Measurements from ENCODE around the gene HABP4. TPM values are rescaled to one million over a fixed set of nuclear protein-coding genes. Genes with fewer than 3 reads are reported as not detected.

HABP4 gene
- total RNA-seq, 1 donor, result 12.4 TPM

DNA sequence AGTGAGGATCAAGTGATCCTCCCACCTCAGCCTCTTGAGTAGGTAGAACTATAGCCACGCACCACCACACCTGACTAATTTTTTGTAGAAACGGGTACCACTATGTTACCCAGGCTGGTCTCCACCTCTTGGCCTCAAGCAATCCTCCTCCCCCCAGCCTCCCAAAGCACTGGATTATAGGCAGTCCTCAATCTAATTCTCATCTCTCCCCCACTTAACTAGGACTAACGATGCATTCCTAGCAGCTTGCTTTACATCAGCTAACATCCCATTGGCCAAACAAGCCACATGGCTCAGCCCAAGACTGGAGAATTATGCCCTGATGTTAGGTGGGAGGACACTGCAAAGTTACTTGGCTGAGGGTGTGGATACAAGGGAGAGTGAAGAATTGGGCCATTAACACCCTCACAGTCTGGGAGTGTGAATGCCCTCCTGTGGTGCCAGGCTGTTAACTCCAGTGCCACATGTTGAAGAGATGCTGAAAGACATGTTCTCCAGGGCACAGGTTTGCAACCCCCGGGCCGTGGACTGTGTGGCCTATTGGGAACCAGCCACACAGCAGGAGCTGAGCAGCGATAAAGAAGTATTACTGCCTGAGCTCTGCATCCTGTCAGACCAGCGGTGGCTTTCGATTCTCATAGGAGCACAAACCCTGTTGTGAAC lies 26.5 kb upstream of the HABP4 start:
- Histone ChIP-seq H3K4me1 (ENCODE audit: insufficient read depth, low read length) (peaks cover 18% of the 10 kb centered on the region), H3K4me3 (ENCODE audit: low read length) (no peak overlapping the region), H3K9me3 (ENCODE audit: low read depth, low read length) (no peaks in the 10 kb centered on the region), H3K27me3 (ENCODE audit: insufficient read depth, low read length) (no peaks in the 10 kb centered on the region)

DNA sequence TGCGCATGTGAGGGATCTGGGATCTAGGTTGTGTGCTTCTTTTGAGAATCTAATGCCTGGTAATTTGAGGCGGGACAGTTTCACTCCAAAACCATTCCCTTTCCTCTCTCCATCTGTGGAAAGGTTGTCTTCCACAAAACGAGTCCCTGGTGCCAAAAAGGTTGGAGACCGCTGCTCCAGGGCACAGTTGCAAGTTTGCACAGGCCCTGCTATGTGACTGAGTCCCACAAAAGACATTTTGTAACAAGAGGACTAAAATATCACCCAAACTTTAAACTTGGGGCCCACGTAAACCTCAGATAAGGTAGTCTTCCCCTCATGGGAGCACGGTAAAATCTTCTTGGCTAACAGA lies 26.0 kb upstream of the HABP4 start:
- Histone ChIP-seq H3K4me3 (ENCODE audit: low read length) (no peak overlapping the region), H3K4me1 (ENCODE audit: insufficient read depth, low read length) (peaks cover 18% of the 10 kb centered on the region)

DNA sequence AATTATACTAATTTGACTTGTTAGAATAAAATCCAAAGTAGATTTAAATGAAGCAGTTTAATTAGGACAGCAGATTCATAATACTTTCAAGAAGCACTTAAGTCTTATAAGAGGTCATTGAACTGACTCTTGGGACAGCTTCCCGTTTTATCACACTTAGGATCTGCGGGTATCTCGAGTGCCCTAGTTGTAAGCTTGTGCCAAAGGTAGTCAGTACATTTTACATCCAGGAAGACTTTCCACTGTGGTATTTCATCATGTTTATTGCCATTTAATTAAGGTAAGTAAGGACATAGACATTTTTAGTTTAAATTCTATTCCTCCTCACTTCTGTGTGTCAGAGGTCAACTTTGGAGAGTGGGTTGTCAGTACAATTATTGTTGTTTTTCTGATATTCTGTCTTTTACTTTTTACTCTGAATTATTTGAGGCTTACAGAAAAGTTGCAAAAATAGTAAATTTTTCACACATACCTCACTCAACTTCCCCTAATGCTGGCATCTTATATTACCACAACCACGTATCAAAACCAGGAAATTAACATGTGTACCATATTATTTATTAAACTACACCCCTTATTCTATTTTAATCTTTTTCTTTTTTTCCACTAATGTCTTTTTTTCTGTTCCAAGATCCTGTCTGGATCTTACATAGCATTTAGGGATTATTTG lies 24.3 kb upstream of the HABP4 start:
- H3K9me3 ChIP-seq (ENCODE audit: low read depth, low read length), result no peaks in the 10 kb centered on the region
- H3K4me3 ChIP-seq (ENCODE audit: low read length), result no peak overlapping the region
- no peaks in the 10 kb centered on the region for H3K27me3 ChIP-seq (ENCODE audit: insufficient read depth, low read length)
- H3K4me1 ChIP-seq (ENCODE audit: insufficient read depth, low read length), result peaks cover 7% of the 10 kb centered on the region

More for the DNA sequence above, 26.0 kb upstream of the HABP4 start:
- H3K9me3 ChIP-seq (ENCODE audit: low read depth, low read length), result no peaks in the 10 kb centered on the region
- no peaks in the 10 kb centered on the region for H3K27me3 ChIP-seq (ENCODE audit: insufficient read depth, low read length)

DNA sequence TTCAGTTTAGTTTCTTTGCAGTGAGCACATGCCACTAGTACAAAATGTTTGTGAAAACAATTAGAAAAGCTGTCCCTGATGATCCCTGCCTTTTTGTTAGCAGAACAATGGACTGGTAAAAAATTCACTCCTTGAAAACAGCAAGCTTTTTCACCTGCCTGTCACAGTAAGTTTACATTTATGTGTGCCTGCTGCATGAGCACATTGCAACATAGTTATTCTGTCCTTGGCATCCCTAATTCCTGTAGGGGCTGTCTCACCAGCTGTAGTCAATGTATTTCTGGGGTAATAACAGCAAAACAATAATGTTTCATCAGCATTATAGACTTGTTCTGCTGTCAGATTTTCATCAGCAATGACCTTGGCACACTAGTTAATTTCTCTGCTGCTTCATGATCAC lies 20.2 kb upstream of the HABP4 start:
- Histone ChIP-seq H3K4me1 (ENCODE audit: insufficient read depth, low read length) (no peaks in the 10 kb centered on the region), H3K27me3 (ENCODE audit: insufficient read depth, low read length) (no peaks in the 10 kb centered on the region), H3K4me3 (ENCODE audit: low read length) (no peak overlapping the region), H3K9me3 (ENCODE audit: low read depth, low read length) (no peaks in the 10 kb centered on the region)

DNA sequence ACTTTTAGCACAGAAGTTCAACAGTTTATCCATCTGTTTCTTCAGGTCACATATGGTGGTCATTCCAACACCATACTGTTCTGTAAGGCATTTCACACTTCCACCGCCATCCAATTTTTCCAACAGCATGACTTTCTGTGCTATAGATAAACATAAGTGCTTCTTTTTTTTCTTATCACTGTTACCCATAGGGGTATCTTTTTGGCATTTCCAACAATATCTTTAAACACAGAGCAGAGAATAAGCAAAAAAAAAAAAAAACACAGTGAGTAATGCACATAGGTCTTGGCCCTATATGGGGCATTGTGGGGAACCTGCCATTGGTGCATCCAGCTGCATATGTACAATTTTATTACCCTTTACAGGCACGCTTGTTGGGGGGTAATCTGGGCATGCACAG lies 19.6 kb upstream of the HABP4 start:
- no peak overlapping the region for H3K4me3 ChIP-seq (ENCODE audit: low read length)
- H3K9me3 ChIP-seq (ENCODE audit: low read depth, low read length), result no peaks in the 10 kb centered on the region
- H3K27me3 ChIP-seq (ENCODE audit: insufficient read depth, low read length), result no peaks in the 10 kb centered on the region
- H3K4me1 ChIP-seq (ENCODE audit: insufficient read depth, low read length), result no peaks in the 10 kb centered on the region

DNA sequence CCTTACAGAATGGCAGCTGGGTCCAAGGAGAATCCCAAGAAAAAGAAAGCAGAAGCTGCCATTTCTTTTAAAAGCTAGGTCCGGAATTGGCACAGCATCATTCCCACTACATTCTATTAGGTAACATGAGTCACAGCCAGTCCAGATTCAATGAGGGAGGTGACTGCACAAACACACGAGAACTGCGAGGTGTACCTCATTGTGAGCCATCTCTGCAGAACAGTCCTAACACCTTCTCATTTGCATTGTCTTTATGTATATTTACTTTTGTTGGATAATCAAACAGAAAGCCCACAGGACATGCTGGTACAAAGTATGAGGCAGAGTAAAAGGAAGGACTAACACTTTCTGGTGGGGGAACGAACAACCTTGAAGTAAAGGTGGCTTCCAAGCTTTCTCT lies 14.6 kb upstream of the HABP4 start:
- Histone ChIP-seq H3K27me3 (ENCODE audit: insufficient read depth, low read length) (no peaks in the 10 kb centered on the region), H3K4me1 (ENCODE audit: insufficient read depth, low read length) (no peaks in the 10 kb centered on the region), H3K4me3 (ENCODE audit: low read length) (no peak overlapping the region), H3K9me3 (ENCODE audit: low read depth, low read length) (no peaks in the 10 kb centered on the region)

DNA sequence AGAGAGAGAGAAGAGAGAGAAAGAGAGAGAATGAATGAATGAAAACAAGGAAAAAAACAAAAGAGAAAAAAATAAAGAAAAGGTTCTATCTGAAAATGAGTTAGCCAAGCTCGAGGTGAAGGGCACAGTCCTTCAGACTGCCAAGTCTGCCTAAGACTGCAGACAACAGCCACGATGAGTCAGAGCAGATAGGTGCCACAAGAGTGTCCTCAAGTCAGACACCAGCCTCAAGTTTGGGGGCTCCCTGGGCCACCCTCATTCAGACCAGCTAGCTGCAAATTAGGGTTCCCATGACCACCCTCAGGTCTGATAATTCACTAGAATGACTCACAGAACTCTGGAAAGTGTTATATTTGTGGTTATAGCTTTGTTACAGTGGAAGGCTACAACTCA lies 13.9 kb upstream of the HABP4 start:
- no peaks in the 10 kb centered on the region for H3K4me1 ChIP-seq (ENCODE audit: insufficient read depth, low read length)
- no peaks in the 10 kb centered on the region for H3K9me3 ChIP-seq (ENCODE audit: low read depth, low read length)
- no peaks in the 10 kb centered on the region for H3K27me3 ChIP-seq (ENCODE audit: insufficient read depth, low read length)
- no peak overlapping the region for H3K4me3 ChIP-seq (ENCODE audit: low read length)

DNA sequence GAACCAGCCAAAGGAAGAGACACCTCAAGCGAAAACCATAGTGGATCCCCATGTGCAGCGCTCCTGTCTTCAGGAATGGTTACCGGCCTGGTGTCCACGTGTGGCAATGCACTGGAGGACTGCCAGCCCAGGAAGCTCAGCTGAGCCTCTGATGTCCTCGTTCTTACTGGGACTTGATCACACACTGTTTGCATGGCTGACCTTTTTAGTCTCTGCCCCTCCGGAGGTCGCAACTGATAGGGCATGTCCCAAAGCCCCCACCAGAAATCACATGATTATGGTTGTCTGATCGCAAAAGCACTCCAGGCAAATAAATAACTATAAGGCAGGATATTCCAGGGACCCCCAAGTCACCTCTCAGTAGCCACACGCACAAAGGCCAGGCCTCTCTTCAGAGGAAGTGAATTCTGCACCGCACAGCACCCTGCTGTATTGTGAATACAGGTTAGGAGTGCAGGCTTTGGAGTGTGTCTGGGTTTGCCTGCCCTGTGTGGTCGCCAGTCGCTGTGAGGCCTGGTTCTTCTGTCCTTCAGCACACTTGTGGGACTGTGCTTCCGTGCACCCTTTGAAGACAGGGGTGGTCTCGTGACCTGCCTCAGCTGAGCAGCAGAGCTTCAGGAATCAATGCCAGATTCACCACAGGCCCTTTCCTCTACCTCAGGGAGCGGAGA lies 13.4 kb upstream of the HABP4 start:
- Histone ChIP-seq H3K4me1 (ENCODE audit: insufficient read depth, low read length) (no peaks in the 10 kb centered on the region), H3K9me3 (ENCODE audit: low read depth, low read length) (no peaks in the 10 kb centered on the region), H3K4me3 (ENCODE audit: low read length) (no peak overlapping the region), H3K27me3 (ENCODE audit: insufficient read depth, low read length) (no peaks in the 10 kb centered on the region)

DNA sequence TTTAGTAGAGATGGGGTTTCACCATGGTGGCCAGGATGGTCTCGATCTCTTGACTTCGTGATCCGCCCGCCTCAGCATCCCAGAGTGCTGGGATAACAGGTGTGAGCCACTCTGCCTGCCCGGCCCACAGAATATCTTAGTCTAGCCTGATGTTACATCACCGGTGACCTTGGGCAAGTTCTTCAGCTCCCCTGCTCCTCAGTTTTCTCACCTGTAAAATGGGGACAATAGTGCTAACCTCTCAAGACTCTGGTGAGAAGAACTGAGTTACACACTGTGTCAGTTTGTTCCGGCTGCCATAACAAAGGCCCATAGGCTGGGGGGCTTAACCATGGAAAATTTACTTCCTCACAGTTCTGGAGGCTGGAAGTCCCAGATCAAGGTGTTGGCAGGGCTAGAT lies 12.5 kb upstream of the HABP4 start:
- Histone ChIP-seq H3K4me1 (ENCODE audit: insufficient read depth, low read length) (no peaks in the 10 kb centered on the region), H3K4me3 (ENCODE audit: low read length) (no peak overlapping the region), H3K27me3 (ENCODE audit: insufficient read depth, low read length) (no peaks in the 10 kb centered on the region), H3K9me3 (ENCODE audit: low read depth, low read length) (no peaks in the 10 kb centered on the region)

DNA sequence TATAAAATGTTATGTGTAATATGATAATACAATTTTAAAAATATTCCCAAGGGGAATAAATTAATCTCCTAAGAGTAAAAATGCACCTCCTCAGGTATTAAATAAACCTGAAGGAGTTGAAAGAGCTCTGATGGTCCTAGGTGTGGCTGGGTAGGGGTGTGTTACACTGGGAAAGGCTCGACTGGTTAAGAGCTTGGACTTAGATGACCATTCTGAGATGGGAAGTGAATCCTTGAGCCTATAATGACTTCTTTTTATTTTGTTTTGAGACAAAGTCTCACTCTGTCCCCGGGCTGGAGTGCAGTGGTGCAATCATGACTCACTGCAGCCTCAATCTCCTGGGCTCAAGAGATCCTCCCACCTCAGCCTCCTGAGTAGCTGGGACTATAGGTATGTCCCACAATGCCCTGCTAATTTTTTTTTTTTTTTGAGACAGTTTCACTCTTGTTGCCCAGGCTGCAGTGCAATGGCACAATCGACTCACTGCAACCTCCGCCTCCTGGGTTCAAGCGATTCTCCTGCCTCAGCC lies 9.2 kb upstream of the HABP4 start:
- H3K27me3 ChIP-seq (ENCODE audit: insufficient read depth, low read length), result no peaks in the 10 kb centered on the region
- no peak overlapping the region for H3K4me3 ChIP-seq (ENCODE audit: low read length)
- no peaks in the 10 kb centered on the region for H3K9me3 ChIP-seq (ENCODE audit: low read depth, low read length)
- no peaks in the 10 kb centered on the region for H3K4me1 ChIP-seq (ENCODE audit: insufficient read depth, low read length)

DNA sequence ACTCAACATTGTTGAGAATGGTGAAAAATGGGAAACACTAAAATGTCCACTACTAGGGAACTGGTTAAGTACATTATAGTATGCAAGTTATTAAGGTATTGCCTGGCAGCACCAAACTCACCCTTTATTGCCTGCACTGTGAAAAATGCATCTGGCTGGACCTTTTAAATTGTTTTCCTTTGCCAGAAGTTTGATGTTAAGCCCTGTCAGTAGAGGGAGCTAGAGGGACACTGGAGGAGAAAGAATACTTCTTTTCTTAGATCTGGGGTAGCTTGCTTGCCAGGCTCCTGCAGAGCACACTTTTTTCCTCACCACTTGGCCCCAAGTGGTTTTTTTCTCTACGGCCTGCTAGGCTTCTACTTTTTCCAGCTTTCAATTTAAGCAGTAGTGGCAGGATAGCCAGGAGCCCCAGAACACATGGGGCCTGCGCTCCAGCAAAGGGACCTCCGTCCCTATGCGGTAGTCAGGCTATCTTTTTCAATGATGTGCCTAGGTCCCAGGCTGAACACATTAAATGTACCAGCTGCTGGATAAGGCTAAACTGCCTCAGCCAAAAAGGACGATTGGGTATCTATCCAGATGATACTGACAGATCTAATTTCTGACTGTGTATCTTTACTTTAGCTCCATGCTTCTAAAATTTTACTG lies 8.0 kb upstream of the HABP4 start:
- Histone ChIP-seq H3K4me1 (ENCODE audit: insufficient read depth, low read length) (no peaks in the 10 kb centered on the region), H3K4me3 (ENCODE audit: low read length) (no peak overlapping the region), H3K27me3 (ENCODE audit: insufficient read depth, low read length) (no peaks in the 10 kb centered on the region), H3K9me3 (ENCODE audit: low read depth, low read length) (no peaks in the 10 kb centered on the region)

DNA sequence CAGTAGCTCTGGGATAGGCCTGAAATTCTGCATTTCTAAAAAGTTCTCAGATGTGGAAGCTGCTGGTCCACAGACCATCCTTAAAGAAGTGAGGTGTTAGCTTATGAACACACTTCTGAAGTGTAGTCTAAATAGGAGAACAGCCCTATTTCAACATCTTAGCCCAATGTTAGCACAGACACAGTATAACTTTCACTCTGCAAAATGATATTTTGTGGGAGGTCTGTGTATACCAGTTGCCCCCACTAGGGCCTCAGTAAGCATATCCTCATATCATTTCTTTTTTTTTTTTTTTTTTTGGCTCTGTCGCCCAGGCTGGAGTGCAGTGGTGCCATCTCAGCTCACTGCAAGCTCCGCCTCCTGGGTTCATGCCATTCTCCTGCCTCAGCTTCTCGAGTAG lies 7.5 kb upstream of the HABP4 start:
- Histone ChIP-seq H3K27me3 (ENCODE audit: insufficient read depth, low read length) (peaks cover 3% of the 10 kb centered on the region), H3K9me3 (ENCODE audit: low read depth, low read length) (no peaks in the 10 kb centered on the region), H3K4me3 (ENCODE audit: low read length) (no peak overlapping the region), H3K4me1 (ENCODE audit: insufficient read depth, low read length) (no peaks in the 10 kb centered on the region)

DNA sequence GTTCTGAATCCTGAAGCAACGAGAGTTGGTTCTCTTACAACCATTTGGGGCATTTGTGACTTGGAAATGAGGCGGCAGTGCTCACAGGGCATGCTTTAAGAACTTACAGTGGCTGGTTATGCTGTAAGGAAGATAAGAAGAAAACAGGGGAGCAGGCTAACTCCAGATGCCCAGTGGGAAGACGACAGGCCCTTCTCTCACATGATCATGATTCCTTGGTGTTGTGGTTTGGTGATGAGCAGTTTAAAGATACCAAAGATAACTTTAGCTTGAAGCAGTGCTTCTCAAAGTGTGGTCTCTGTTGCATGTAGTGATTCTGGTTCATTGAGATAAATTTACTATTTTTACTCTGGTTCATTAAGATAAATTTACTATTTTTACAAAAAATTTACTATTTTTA lies 2.6 kb upstream of the HABP4 start:
- H3K27me3 ChIP-seq (ENCODE audit: insufficient read depth, low read length), result peaks cover 32% of the 10 kb centered on the region
- peaks cover 18% of the 10 kb centered on the region for H3K4me1 ChIP-seq (ENCODE audit: insufficient read depth, low read length)
- H3K9me3 ChIP-seq (ENCODE audit: low read depth, low read length), result no peaks in the 10 kb centered on the region
- no peak overlapping the region for H3K4me3 ChIP-seq (ENCODE audit: low read length)

DNA sequence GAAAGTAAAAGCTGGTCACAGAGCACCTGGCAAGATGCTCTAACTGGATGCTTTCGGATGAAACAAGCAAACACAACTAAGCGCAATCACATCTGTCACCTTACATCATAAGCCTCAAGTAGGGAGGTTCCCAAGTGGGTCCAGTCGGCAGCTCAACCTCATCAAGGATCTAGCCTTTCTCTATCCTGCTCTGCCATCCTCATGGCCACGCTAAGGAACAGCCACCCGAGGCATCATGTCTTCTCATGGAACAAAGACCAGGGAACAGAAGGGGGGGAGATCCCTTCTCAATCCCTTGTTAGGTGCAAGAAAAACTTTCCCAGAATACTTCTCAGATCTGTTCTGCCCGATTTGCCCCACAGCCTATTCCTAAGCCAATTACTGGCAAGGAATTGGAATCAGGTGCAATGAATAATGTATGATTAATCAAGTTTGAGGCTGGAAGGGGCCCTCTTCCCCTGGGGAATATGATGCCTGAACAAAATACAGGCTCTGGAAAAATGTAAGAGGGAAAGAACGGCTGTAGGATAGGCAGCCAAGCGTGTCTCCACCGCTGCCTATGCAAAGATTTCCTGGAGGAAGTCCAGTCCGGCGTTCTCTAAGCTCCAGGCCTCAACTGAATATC lies 1.3 kb upstream of the HABP4 start:
- H3K9me3 ChIP-seq (ENCODE audit: low read depth, low read length), result no peaks in the 10 kb centered on the region
- H3K27me3 ChIP-seq (ENCODE audit: insufficient read depth, low read length), result peaks cover 36% of the 10 kb centered on the region
- H3K4me3 ChIP-seq (ENCODE audit: low read length), result no peak overlapping the region
- H3K4me1 ChIP-seq (ENCODE audit: insufficient read depth, low read length), result peaks cover 18% of the 10 kb centered on the region

DNA sequence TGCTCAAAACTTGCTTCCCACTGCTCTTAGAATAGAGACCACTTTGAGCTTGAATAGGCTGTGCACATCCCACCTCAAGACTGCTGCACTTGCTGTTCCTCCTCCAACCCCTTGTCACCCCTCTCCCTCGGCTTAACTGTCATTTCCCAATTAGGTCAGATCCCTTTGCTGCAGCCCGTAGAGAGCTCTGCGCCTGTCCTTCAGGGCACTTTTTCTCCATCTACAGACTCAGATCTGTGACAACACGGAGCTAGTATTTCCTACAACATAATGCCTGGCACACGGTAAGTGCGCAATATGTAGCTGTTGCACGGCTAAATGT lies 485 bp upstream of the HABP4 start:
- Histone ChIP-seq H3K27me3 (ENCODE audit: insufficient read depth, low read length) (peaks cover 36% of the 10 kb centered on the region), H3K4me3 (ENCODE audit: low read length) (peak overlapping the region; percentile 61), H3K9me3 (ENCODE audit: low read depth, low read length) (no peaks in the 10 kb centered on the region), H3K4me1 (ENCODE audit: insufficient read depth, low read length) (peaks cover 18% of the 10 kb centered on the region)

Data from mononuclear cell (primary cell).